CD8-positive, alpha-beta memory T cell (primary cell): ENCODE measurements around the gene P2RX6. TPM values are rescaled to one million over a fixed set of nuclear protein-coding genes. Genes with fewer than 3 reads are reported as not detected.

Experiments
- CTCF ChIA-PET: fragments of 350-600 bp; sonication (Branson Sonifier 250); formaldehyde crosslinking; loops from one replicate; lab custom pipeline; 2021; ENCODE audit warnings: antibody characterized with exemption; lab: Charles Lee
- POLR2A ChIA-PET: fragments of 350-600 bp; sonication (Branson Sonifier 250); formaldehyde crosslinking; loops from one replicate; lab custom pipeline; 2021; ENCODE audit warnings: antibody characterized with exemption; lab: Charles Lee
- DNase-seq, 5 donors: peaks; one replicate each; pipeline versions ENCODE4 v3.0.0 to v3.0.0-alpha.2; 2020 to 2022; ENCODE audit warnings: mixed read lengths in 1 of 5
- H3K27ac ChIP-seq: one replicate; pipeline ENCODE4 v1.7.0; 2013; ENCODE audit warnings: low read depth, mild to moderate bottlenecking, low read length, moderate library complexity
- H3K27me3 ChIP-seq: 2 replicates; pipeline ENCODE4 v1.7.0; 2013; ENCODE audit warnings: low read length, mild to moderate bottlenecking; ENCODE audit not compliant: insufficient read depth, poor library complexity, severe bottlenecking
- H3K36me3 ChIP-seq: 2 replicates; pipeline ENCODE4 v1.7.0; 2013; ENCODE audit warnings: mild to moderate bottlenecking, low read length, moderate library complexity; ENCODE audit not compliant: insufficient read depth
- H3K4me1 ChIP-seq: 2 replicates; pipeline ENCODE4 v1.7.0; 2013; ENCODE audit warnings: mild to moderate bottlenecking, low read length, moderate library complexity; ENCODE audit not compliant: insufficient read depth
- H3K4me3 ChIP-seq: 2 replicates; pipeline ENCODE4 v1.7.0; 2013; ENCODE audit warnings: mild to moderate bottlenecking, low read length
- H3K9me3 ChIP-seq: 2 replicates; pipeline ENCODE4 v1.7.0; 2013; ENCODE audit warnings: mild to moderate bottlenecking, low read length
- H3K27ac Mint-ChIP-seq, 8 donors: one replicate each; pipeline ENCODE4 v1.8.0; 2020 to 2021; ENCODE audit warnings: mixed read lengths in 8 of 8, mild to moderate bottlenecking in 6 of 8, inconsistent platforms in 3 of 8, moderate library complexity in 3 of 8
- H3K27me3 Mint-ChIP-seq, 2 donors: one replicate each; pipeline ENCODE4 v1.8.0; 2020 to 2021; ENCODE audit warnings: mixed read lengths in 2 of 2, mild to moderate bottlenecking in 1 of 2, moderate library complexity in 1 of 2
- H3K36me3 Mint-ChIP-seq, 3 donors: one replicate each; pipeline ENCODE4 v1.8.0; 2020 to 2021; ENCODE audit warnings: mixed read lengths in 3 of 3, inconsistent platforms in 1 of 3, mild to moderate bottlenecking in 1 of 3
- H3K4me1 Mint-ChIP-seq, 3 donors: one replicate each; pipeline ENCODE4 v1.8.0; 2020 to 2021; ENCODE audit warnings: mixed read lengths in 3 of 3, inconsistent platforms in 1 of 3, mild to moderate bottlenecking in 1 of 3
- H3K4me3 Mint-ChIP-seq, 7 donors: one replicate each; pipeline ENCODE4 v1.8.0; 2020 to 2021; ENCODE audit warnings: mixed read lengths in 7 of 7, mild to moderate bottlenecking in 6 of 7, moderate library complexity in 4 of 7, inconsistent platforms in 2 of 7
- H3K9me3 Mint-ChIP-seq, 5 donors: one replicate each; pipeline ENCODE4 v1.8.0; 2020 to 2022; ENCODE audit warnings: mixed read lengths in 5 of 5, mild to moderate bottlenecking in 3 of 5, moderate library complexity in 2 of 5, inconsistent platforms in 1 of 5
- polyA plus RNA-seq: library from polyadenylated mRNA; unstranded; fragments of 300-500 nt; fragmentation: Illumina TruSeq; gene quantifications from one replicate; pipeline ENCODE4 v1.2.3, GENCODE V29; 2021
- total RNA-seq, 2 experiments: library from RNA; stranded (reverse); gene quantifications; one replicate each; pipeline ENCODE4 v1.2.3, GENCODE V29; 2021

The P2RX6 gene
- total RNA-seq, result under 1 TPM; 0.24 to 0.35 TPM
- 0.33 TPM for polyA plus RNA-seq

DNA sequence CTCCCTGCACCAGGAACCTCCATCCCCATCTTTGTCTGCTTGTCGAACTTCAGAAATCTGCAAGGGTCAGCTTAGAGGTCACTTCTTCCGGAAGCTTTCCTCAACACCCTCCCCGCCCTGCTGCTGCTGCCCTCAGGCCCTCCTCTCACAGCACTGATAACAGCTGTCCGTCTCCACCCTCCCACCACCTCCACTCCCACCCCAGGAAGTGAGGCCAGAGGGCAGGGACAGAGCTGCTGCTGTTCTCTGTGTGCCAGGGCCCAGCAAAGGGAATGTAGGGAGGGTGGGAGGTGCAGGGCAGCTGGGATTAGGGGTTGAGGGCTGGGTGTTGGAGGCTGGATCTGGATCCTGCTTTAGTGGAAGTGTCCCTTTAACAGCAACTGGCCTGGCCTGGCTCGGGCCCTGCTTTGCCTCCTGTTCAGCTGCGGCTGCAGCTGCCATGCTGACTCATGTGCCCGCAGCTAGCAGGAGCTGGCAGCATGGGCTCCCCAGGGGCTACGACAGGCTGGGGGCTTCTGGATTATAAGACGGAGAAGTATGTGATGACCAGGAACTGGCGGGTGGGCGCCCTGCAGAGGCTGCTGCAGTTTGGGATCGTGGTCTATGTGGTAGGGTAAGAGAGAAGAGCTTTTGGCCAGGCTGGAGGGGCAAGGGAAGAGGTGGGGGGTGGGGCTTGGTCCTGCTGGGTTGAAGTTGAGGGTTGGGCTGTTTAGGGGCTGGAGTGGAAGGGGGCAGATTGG is at the start of gene P2RX6:
Gene P2RX6, plus strand, starts transcription at position 440 of the 740 bp plus-strand sequence. Its CDS starts 10 bp downstream, at position 450.
- H3K9me3 Mint-ChIP-seq, result no peaks in the 10 kb centered on the region
- H3K27me3 Mint-ChIP-seq, result peaks cover 0 to 2% of the 10 kb centered on the region in 2 donors
- H3K4me3 ChIP-seq, result peak within 1 kb of the TSS; percentile 74
- H3K4me1 ChIP-seq, result peaks cover 18% of the 10 kb centered on the region
- ChIA-PET CTCF (interaction anchor here (1.3 kb wide), 1 partner anchor 13 kb away, joined by 4 read pairs; the partner anchor contains the start of gene THAP7), POLR2A (interaction anchor here (0.7 to 1.1 kb wide), 2 partner anchors 13 to 1723 kb away, joined by 3 read pairs; partner anchors contain the start of gene THAP7)
- H3K27me3 ChIP-seq, result no peaks in the 10 kb centered on the region
- peak within 1 kb of the TSS; percentile 73 to 89 (median 85) for H3K4me3 Mint-ChIP-seq
- H3K27ac ChIP-seq, result peak within 1 kb of the TSS; percentile 90
- H3K9me3 ChIP-seq, result no peaks in the 10 kb centered on the region
- no peaks in the 10 kb centered on the region for H3K36me3 Mint-ChIP-seq
- H3K36me3 ChIP-seq, result no peaks in the 10 kb centered on the region
- peak within 1 kb of the TSS; percentile 91 to 98 (median 96) for H3K27ac Mint-ChIP-seq
- no peak for DNase-seq
- H3K4me1 Mint-ChIP-seq, result peaks cover 26 to 34% (median 26%) of the 10 kb centered on the region in 3 donors

DNA sequence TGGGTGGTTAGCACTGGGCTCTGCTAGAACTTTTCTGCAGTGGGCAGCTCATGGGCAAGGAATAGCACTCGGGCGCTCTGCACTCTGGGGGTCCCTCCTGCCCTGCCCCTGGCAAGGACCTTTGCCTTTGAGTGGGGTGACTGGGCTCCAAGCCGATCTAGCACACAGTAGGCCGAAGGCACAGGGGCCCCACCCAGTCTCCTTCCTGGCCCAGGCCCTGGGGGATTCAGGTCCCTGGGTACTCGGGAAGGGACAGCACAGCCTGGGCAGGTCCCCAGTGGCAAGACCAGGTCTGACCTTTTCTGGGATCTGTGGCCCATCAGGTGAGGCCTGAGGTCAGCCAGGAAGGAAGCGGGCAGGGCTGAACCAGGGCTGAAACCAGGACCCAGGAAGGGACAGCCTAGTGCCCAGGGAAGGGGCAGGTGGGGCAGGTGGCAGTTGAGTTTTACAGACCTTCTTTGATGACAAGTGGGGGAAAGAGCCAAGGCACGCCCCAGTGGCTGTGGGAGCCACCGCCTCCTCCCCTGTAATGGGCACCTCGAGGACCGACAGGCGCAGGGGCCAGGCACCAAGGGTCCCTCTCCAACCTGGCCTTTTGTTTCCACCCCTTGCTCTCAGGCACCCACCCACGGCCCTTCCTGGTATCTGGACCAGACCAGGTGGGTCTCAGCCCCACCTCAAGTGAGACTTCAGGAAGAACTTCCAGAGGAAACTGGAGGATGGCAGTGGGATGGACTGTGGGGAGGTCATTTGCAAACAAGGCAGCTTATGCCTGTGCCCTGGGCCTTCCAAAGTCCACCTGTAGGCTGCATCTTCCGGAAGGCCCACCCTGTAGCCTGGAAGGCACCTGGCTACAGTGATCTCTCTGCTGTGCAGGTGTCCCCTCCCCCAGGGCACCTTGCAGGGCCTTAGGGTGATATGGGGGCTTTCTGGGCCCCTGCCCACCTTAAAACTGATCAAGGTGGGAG is 48.8 kb upstream of the P2RX6 start:
- peaks cover 10% of the 10 kb centered on the region for H3K4me1 ChIP-seq
- Mint-ChIP-seq H3K27me3 (peaks cover 12 to 16% of the 10 kb centered on the region in 2 donors), H3K27ac (peak overlapping the region in 1 of 8 donors; percentile 36), H3K36me3 (no peaks in the 10 kb centered on the region), H3K9me3 (no peaks in the 10 kb centered on the region), H3K4me1 (peaks cover 7 to 22% (median 7%) of the 10 kb centered on the region in 3 donors), H3K4me3 (peak overlapping the region in 5 of 7 donors; percentile 20 to 76 (median 49))
- H3K4me3 ChIP-seq, result no peak overlapping the region
- CTCF ChIA-PET, result no interaction called here
- H3K36me3 ChIP-seq, result no peaks in the 10 kb centered on the region
- POLR2A ChIA-PET, result no interaction called here
- H3K27ac ChIP-seq, result no peak overlapping the region
- no peaks in the 10 kb centered on the region for H3K9me3 ChIP-seq
- H3K27me3 ChIP-seq, result peaks cover 18% of the 10 kb centered on the region
- DNase-seq, result no peak

DNA sequence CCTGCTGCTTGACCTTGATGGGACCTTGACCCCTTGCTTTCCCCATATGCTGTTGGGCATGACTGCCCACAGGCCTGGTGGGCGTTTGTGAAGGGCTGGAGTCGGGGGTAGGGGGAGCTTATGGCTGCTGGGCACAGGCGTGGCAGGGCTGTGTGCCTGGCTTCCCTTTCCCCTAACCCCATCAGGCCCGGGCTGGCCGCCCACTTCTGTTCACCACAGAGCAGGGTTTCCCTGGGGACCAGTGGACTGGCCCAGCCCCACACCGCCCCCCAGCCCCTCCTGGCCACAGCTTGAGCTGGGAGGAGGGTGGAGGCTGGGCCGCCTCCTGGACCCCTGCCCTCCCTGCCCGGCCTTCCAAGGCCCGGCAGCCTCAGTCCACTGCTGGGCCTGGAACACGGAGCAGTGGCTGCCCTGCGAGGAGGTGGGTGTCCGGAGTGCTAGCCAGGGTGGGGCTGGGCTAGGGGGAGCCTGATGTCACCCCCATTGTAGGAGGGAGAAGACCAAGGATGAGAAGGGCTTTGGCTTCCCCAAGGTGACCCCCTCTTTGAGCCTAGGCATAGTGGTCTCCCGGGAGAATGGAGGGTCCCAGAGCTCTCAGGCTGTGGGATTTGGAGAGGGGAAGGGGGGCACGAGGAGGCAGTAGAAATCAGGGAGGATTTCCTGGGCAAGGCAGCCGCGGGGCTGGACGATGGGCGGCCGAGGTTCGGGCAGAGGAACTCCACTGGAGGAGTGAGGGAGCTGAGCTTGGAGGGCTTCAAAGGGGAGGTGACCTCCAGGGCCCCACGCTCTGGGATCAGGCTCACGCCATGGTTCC is 47.9 kb upstream of the P2RX6 start, which contains the start of gene AIFM3:
Gene AIFM3, plus strand, starts transcription at position 373 of the 814 bp plus-strand sequence. CDS start 690 bp downstream, outside the sequence.
- Mint-ChIP-seq H3K9me3 (no peaks in the 10 kb centered on the region), H3K36me3 (no peaks in the 10 kb centered on the region), H3K4me1 (peaks cover 7 to 19% (median 7%) of the 10 kb centered on the region in 3 donors), H3K27ac (no peak within 1 kb of the TSS), H3K4me3 (no peak within 1 kb of the TSS), H3K27me3 (peaks cover 8 to 12% of the 10 kb centered on the region in 2 donors)
- Histone ChIP-seq H3K27me3 (peaks cover 18% of the 10 kb centered on the region), H3K9me3 (no peaks in the 10 kb centered on the region), H3K4me1 (peaks cover 10% of the 10 kb centered on the region), H3K27ac (no peak within 1 kb of the TSS), H3K4me3 (no peak within 1 kb of the TSS), H3K36me3 (no peaks in the 10 kb centered on the region)
- POLR2A ChIA-PET, result no interaction called here
- CTCF ChIA-PET, result no interaction called here
- DNase-seq, result no peak

- Histone ChIP-seq H3K4me3 (no peak overlapping the region), H3K27me3 (peaks cover 18% of the 10 kb centered on the region), H3K9me3 (no peaks in the 10 kb centered on the region), H3K36me3 (no peaks in the 10 kb centered on the region), H3K4me1 (peaks cover 10% of the 10 kb centered on the region), H3K27ac (no peak overlapping the region)
- DNase-seq, result no peak
- CTCF ChIA-PET, result interaction anchor here (2.4 kb wide), 1 partner anchor 8 kb away, joined by 6 read pairs; no protein-coding TSS in a partner anchor
- no peaks in the 10 kb centered on the region for H3K36me3 Mint-ChIP-seq
- H3K9me3 Mint-ChIP-seq, result no peaks in the 10 kb centered on the region
- no peak overlapping the region for H3K4me3 Mint-ChIP-seq
- H3K27me3 Mint-ChIP-seq, result peaks cover 6 to 12% of the 10 kb centered on the region in 2 donors
- H3K4me1 Mint-ChIP-seq, result peaks cover 7 to 19% (median 7%) of the 10 kb centered on the region in 3 donors
- POLR2A ChIA-PET, result no interaction called here
- H3K27ac Mint-ChIP-seq, result no peak overlapping the region
Observed at GRCh38 chr22:20967697-20968211, 47.2 kb upstream of the P2RX6 start.

- DNase-seq, result no peak
- no peak overlapping the region for H3K4me3 ChIP-seq
- Mint-ChIP-seq H3K36me3 (no peaks in the 10 kb centered on the region), H3K27me3 (peaks cover 6 to 12% of the 10 kb centered on the region in 2 donors), H3K4me1 (peaks cover 7 to 19% (median 7%) of the 10 kb centered on the region in 3 donors), H3K27ac (no peak overlapping the region), H3K4me3 (no peak overlapping the region), H3K9me3 (no peaks in the 10 kb centered on the region)
- no peaks in the 10 kb centered on the region for H3K9me3 ChIP-seq
- ChIA-PET CTCF (interaction anchor here (2.4 kb wide), 1 partner anchor 9 kb away, joined by 6 read pairs; no protein-coding TSS in a partner anchor), POLR2A (no interaction called here)
- peaks cover 10% of the 10 kb centered on the region for H3K4me1 ChIP-seq
- H3K27me3 ChIP-seq, result peaks cover 18% of the 10 kb centered on the region
- no peaks in the 10 kb centered on the region for H3K36me3 ChIP-seq
- H3K27ac ChIP-seq, result no peak overlapping the region
Observed at GRCh38 chr22:20968281-20968977, 46.5 kb upstream of the P2RX6 start.

GRCh38 chr22:20970939-20971657 is 43.9 kb upstream of the P2RX6 start:
- Histone ChIP-seq H3K27me3 (peaks cover 8% of the 10 kb centered on the region), H3K36me3 (no peaks in the 10 kb centered on the region), H3K4me1 (no peaks in the 10 kb centered on the region), H3K27ac (no peak overlapping the region), H3K9me3 (no peaks in the 10 kb centered on the region), H3K4me3 (no peak overlapping the region)
- Mint-ChIP-seq H3K27ac (no peak overlapping the region), H3K36me3 (no peaks in the 10 kb centered on the region), H3K4me3 (no peak overlapping the region), H3K9me3 (no peaks in the 10 kb centered on the region), H3K4me1 (no peaks in the 10 kb centered on the region), H3K27me3 (peaks cover 3 to 5% of the 10 kb centered on the region in 2 donors)
- ChIA-PET CTCF (no interaction called here), POLR2A (no interaction called here)
- no peak for DNase-seq
